ENCODE measurements around the gene MAPK10.

DNA sequence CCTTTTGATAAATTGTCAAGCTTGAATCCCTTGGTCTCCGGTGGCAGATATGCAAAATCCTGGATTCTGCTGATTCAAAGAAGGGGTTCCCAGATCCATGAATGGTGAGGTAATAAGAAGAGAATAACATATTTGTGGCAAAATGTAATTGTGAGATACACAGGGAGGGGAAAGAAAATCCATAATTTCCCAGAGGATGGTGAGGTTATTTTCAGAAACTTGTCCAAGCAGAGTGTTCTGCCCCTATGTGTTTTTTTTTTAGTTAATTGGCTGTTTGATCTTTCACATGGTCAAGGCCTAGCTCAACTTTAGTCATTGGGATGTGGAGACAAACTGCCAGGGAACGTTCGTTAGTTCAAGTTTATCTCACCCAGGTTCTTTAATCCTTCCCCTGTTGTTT, 408.8 kb downstream of the MAPK10 start:
- no peak for TF ChIP-seq EZH2phosphoT487 (IDR thresholded peaks at IDR 0.05; ENCODE audit: low read depth)
- TF ChIP-seq, protein P1, sequence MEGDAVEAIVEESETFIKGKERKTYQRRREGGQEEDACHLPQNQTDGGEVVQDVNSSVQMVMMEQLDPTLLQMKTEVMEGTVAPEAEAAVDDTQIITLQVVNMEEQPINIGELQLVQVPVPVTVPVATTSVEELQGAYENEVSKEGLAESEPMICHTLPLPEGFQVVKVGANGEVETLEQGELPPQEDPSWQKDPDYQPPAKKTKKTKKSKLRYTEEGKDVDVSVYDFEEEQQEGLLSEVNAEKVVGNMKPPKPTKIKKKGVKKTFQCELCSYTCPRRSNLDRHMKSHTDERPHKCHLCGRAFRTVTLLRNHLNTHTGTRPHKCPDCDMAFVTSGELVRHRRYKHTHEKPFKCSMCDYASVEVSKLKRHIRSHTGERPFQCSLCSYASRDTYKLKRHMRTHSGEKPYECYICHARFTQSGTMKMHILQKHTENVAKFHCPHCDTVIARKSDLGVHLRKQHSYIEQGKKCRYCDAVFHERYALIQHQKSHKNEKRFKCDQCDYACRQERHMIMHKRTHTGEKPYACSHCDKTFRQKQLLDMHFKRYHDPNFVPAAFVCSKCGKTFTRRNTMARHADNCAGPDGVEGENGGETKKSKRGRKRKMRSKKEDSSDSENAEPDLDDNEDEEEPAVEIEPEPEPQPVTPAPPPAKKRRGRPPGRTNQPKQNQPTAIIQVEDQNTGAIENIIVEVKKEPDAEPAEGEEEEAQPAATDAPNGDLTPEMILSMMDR (IDR thresholded peaks at IDR 0.05; ENCODE audit: low read depth, low read length) = no peak
